HepG2 (cell line): ENCODE data around the gene AUP1. TPM values are rescaled to one million over a fixed set of nuclear protein-coding genes. Genes with fewer than 3 reads are reported as not detected.

Source experiments
- ATAC-seq: fragments of 200-7000 bp; cut with Tn5 transposase; 3 replicates; pipeline ENCODE4 v1.9.1; 2020; ENCODE audit warnings: mild to moderate bottlenecking, moderate library complexity
- BruUV-seq: library from RNA; stranded (reverse); fragments of 400-500 nt; replicated peaks from 2 replicates; lab custom pipeline; 2021; lab: Mats Ljungman, UMichigan
- CTCF ChIA-PET: fragments of 300-600 bp; formaldehyde crosslinking; extraction: SDS; loops from one replicate; lab custom pipeline; 2021; ENCODE audit warnings: low total read pairs, inconsistent platforms, low intra/inter-chr PET ratio; lab: Yijun Ruan, JAX
- POLR2A ChIA-PET: fragments of 350-600 bp; sonication (Branson Sonifier 250); formaldehyde crosslinking; loops from one replicate; lab custom pipeline; 2020; ENCODE audit warnings: antibody characterized with exemption, inconsistent platforms; lab: Yijun Ruan, JAX
- DNase-seq: peaks from one replicate; pipeline ENCODE4 v3.0.0-alpha.2; 2015; ENCODE audit warnings: low spot score
- FAIRE-seq: peaks from 3 replicates; lab custom pipeline; 2011; peaks lifted over from hg19 to GRCh38; lab: Jason Lieb, UNC
- H2AFZ ChIP-seq: one replicate; pipeline ENCODE4 v1.6.1; 2011; ENCODE audit warnings: low read length, inconsistent platforms
- H3K27ac ChIP-seq: fragments of 300-600 bp; 3 replicates; pipeline ENCODE4 v1.8.0; 2011; ENCODE audit warnings: mixed run types, mild to moderate bottlenecking, mixed read lengths, low read length, inconsistent platforms; ENCODE audit not compliant: insufficient read depth; ENCODE audit errors: extremely low read length
- H3K27me3 ChIP-seq, 2 experiments: fragments of 200-600 bp in 1 of 2; 2 replicates in 1 of 2; 3 replicates in 1 of 2; pipeline versions ENCODE4 v1.6.0 to v1.8.0; 2011; ENCODE audit warnings: low read length in 2 of 2, mild to moderate bottlenecking in 2 of 2, moderate library complexity in 2 of 2, inconsistent platforms in 1 of 2; ENCODE audit not compliant: insufficient read depth in 2 of 2, control insufficient read depth in 1 of 2
- H3K36me3 ChIP-seq, 2 experiments: fragments of 200-600 bp in 1 of 2; replicated peaks in 1 of 2; 2 replicates in 1 of 2; 3 replicates in 1 of 2; pipeline versions ENCODE4 v1.5.1 to v1.8.0; 2011; ENCODE audit warnings: low read length in 2 of 2, inconsistent platforms in 1 of 2; ENCODE audit not compliant: insufficient read depth in 2 of 2, control insufficient read depth in 1 of 2
- H3K4me1 ChIP-seq: 2 replicates; pipeline ENCODE4 v1.5.1; 2012; ENCODE audit warnings: low read length, inconsistent platforms; ENCODE audit not compliant: insufficient read depth
- H3K4me2 ChIP-seq: 2 replicates; pipeline ENCODE4 v1.6.0; 2011; ENCODE audit warnings: low read depth, low read length, inconsistent platforms
- H3K4me3 ChIP-seq, 3 experiments: fragments of 200-600 bp in 1 of 3; sonication (generic), shearing (Covaris generic) in 1 of 3; replicated peaks in 1 of 3; 2 replicates each; pipeline ENCODE4 v1.5.1; 2011 to 2016; ENCODE audit warnings: low read length in 3 of 3, inconsistent platforms in 2 of 3, low read depth in 2 of 3, mild to moderate bottlenecking in 2 of 3, control low read depth in 1 of 3, mixed read lengths in 1 of 3; ENCODE audit not compliant: insufficient read depth in 1 of 3
- H3K79me2 ChIP-seq: one replicate; pipeline ENCODE4 v1.6.1; 2011; ENCODE audit warnings: low read length, inconsistent platforms; ENCODE audit not compliant: insufficient read depth
- H3K9ac ChIP-seq: 2 replicates; pipeline ENCODE4 v1.6.0; 2011; ENCODE audit warnings: mild to moderate bottlenecking, low read depth, low read length, inconsistent platforms; ENCODE audit not compliant: insufficient read depth
- H3K9me3 ChIP-seq: 2 replicates; pipeline ENCODE4 v1.5.1; 2012; ENCODE audit warnings: mild to moderate bottlenecking, low read length
- H4K20me1 ChIP-seq: 2 replicates; pipeline ENCODE4 v1.6.0; 2011; ENCODE audit warnings: inconsistent platforms, mild to moderate bottlenecking, low read length, moderate library complexity; ENCODE audit not compliant: insufficient read depth
- BRCA1 ChIP-seq: sonication (generic); formaldehyde crosslinking; IDR thresholded peaks from 2 replicates; pipeline ENCODE4 v1.4.0; 2020; ENCODE audit warnings: missing genetic modification reagents
- CHCHD3 ChIP-seq: sonication (generic); formaldehyde crosslinking; IDR thresholded peaks from 2 replicates; pipeline ENCODE4 v1.8.0; 2022; ENCODE audit warnings: mild to moderate bottlenecking, missing genetic modification reagents, moderate library complexity
- HDAC1 ChIP-seq: sonication (generic); formaldehyde crosslinking; IDR thresholded peaks from 2 replicates; pipeline ENCODE4 v1.5.1; 2020; ENCODE audit warnings: mild to moderate bottlenecking, missing genetic modification reagents
- HOXA3 ChIP-seq: sonication (generic); formaldehyde crosslinking; IDR thresholded peaks from 2 replicates; pipeline ENCODE4 v1.5.0; 2020; ENCODE audit warnings: missing genetic modification reagents
- JDP2 ChIP-seq: sonication (generic); formaldehyde crosslinking; IDR thresholded peaks from 2 replicates; pipeline ENCODE4 v1.8.1; 2022; ENCODE audit warnings: missing genetic modification reagents, borderline replicate concordance
- SIN3B ChIP-seq: fragments of 150-350 bp; IDR thresholded peaks from 2 replicates; pipeline ENCODE4 v1.6.1; 2014; ENCODE audit warnings: low read length
- THYN1 ChIP-seq: sonication (generic); formaldehyde crosslinking; IDR thresholded peaks from 2 replicates; pipeline ENCODE4 v1.8.1; 2023; ENCODE audit warnings: low read depth, mild to moderate bottlenecking, moderate library complexity, missing genetic modification reagents, borderline replicate concordance
- ZBTB3 ChIP-seq: sonication (generic); formaldehyde crosslinking; IDR thresholded peaks from 2 replicates; pipeline ENCODE4 v1.4.0; 2020; ENCODE audit warnings: low read depth, mild to moderate bottlenecking, moderate library complexity, missing genetic modification reagents, borderline replicate concordance
- ZKSCAN5 ChIP-seq: sonication (generic); formaldehyde crosslinking; IDR thresholded peaks from 2 replicates; pipeline ENCODE4 v1.5.1; 2020; ENCODE audit warnings: mild to moderate bottlenecking, missing genetic modification reagents
- ZNF530 ChIP-seq: sonication (generic); formaldehyde crosslinking; IDR thresholded peaks from 2 replicates; pipeline ENCODE4 v1.5.0; 2020; ENCODE audit warnings: low read depth, mild to moderate bottlenecking, missing genetic modification reagents
- WGBS: methylation state at CpG from one replicate; pipeline ENCODE4 v1.1.6; 2017; ENCODE audit warnings: low lambda C conversion rate; 5-methylcytosine and 5-hydroxymethylcytosine counted together
- in situ Hi-C: cut with HindIII; loops from 2 replicates; pipeline ENCODE4 v1.10.0; 2017; ENCODE audit warnings: low pct_unique_long_range_greater_than_20kb; ENCODE audit not compliant: extremely low pct_ligation_motif_present
- intact Hi-C: fragments of 100-400 bp; cut with micrococcal nuclease; formaldehyde crosslinking; loops from one replicate; pipeline ENCODE4 v1.10.0; 2022; ENCODE audit not compliant: unreplicated experiment
- polyA plus RNA-seq, 8 experiments: library from polyadenylated mRNA; depleted of rRNA in 3 of 8; stranded (reverse) in 7 of 8; unstranded in 1 of 8; fragments of >200 nt; fragmentation: Illumina TruSeq in 4 of 8; extraction: Trizol in 4 of 8; gene quantifications; 2 replicates each; pipeline versions ENCODE4 v1.2.1 to v1.2.3, GENCODE V29; 2011 to 2016; ENCODE audit warnings: low read depth in 4 of 8, missing spikeins in 1 of 8, mixed read lengths in 1 of 8; ENCODE audit not compliant: insufficient read depth in 1 of 8
- total RNA-seq, 5 experiments: library from RNA; depleted of rRNA; stranded (reverse); fragments of >200 nt; fragmentation: Illumina TruSeq; extraction: Trizol; gene quantifications; 2 replicates each; pipeline ENCODE4 v1.2.3, GENCODE V29; 2016; ENCODE audit warnings: low read depth in 1 of 5
- TF ChIP-seq, protein P1 (sequence below): sonication (generic); formaldehyde crosslinking; IDR thresholded peaks from 2 replicates; pipeline ENCODE4 v1.9.0; 2021; ENCODE audit warnings: mild to moderate bottlenecking, missing genetic modification reagents
- TF ChIP-seq, protein P2 (sequence below): sonication (generic); formaldehyde crosslinking; IDR thresholded peaks from 2 replicates; pipeline ENCODE4 v1.5.0; 2020; ENCODE audit warnings: mild to moderate bottlenecking, missing genetic modification reagents, moderate library complexity
- TF ChIP-seq, protein P3 (sequence below): sonication (generic); formaldehyde crosslinking; IDR thresholded peaks from 2 replicates; pipeline ENCODE4 v1.4.0; 2020; ENCODE audit warnings: missing genetic modification reagents; ENCODE audit errors: not compliant biosample characterization

AUP1 gene
- total and polyA plus RNA-seq, 2 of the 13 experiments (the other 11 are each of a cell fraction or from before 2014, with no cell fraction given): 174 to 267 TPM

DNA sequence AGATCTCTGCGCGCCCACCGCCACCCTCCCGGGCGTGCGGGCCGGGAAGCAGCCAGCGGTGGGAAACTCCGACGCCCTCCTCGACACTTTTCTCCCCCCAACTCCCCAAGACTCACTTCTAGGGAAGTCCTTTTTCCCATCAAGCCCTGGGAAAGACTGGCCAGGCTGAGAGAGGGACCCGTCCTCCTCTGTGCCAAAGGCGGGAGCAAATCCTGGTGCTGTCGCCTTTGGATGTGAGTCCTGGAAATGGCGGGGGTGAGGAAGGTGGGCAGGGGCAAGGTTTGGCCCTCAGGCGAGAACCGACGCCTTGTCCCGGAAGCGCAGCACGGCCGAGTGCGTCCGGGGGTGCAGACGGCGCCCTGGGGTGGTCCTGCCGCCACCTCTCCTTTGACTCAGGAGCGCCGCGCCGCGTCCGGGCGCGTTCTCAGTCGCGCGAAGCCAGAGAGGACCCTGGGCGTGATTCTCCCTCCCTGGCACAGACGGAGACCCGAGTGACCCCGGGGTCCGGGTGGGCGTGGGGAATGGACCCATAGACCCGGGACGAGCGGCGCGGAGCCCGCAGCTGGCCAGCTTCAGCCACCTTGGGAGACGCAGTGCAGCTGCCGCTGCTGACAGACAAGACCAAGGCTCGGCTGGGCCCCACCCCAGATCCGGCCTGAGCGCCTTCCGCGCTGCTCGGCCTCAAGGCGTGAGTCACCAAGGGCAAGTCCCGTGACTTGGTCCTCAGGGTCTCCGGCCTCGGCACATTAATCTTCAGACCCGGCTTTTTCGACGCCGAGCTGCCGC, 26.6 kb downstream of the AUP1 start:
- intact Hi-C loops: loop anchor here (1.0 kb wide), 1 partner anchor 20 kb away; the partner anchor contains the start of gene TTC31
- in situ Hi-C loops: no loop called here
- Histone ChIP-seq H2AFZ (no peak overlapping the region), H3K36me3 (no peaks in the 10 kb centered on the region; a peak in 3 of 5 replicates), H3K4me1 (peaks cover 68% of the 10 kb centered on the region), H3K4me3 (peak overlapping the region; percentile 67 to 86 (median 82)), H3K4me2 (peak overlapping the region; percentile 92), H3K9ac (peak overlapping the region; percentile 83), H3K79me2 (peaks cover 54% of the 10 kb centered on the region), H3K27me3 (no peaks in the 10 kb centered on the region; a peak in 1 of 5 replicates), H3K27ac (peak overlapping the region; percentile 89), H4K20me1 (no peaks in the 10 kb centered on the region), H3K9me3 (no peaks in the 10 kb centered on the region)
- ChIA-PET POLR2A (interaction anchor here (1.0 to 16.5 kb wide), 22 partner anchors 8 to 324 kb away, joined by 3 to 795 read pairs (median 14); partner anchors contain the start of genes AUP1, CCDC142, DQX1 and HTRA2), CTCF (interaction anchor here (1.5 to 2.9 kb wide), 2 partner anchors 14 to 20 kb away, joined by 5 to 20 read pairs; partner anchors contain the start of genes CCDC142 and TTC31)
- 1% methylated on average over 45 of the region's 67 CpGs for WGBS
- FAIRE-seq: no peak
- TSS peak; percentile 65 for BruUV-seq
- peak; percentile 63 for DNase-seq
- ATAC-seq: peak; percentile 22
- TF ChIP-seq ZNF530: no peak
- TF ChIP-seq THYN1 (CRISPR knock-in tag): 0 out of 2 replicates have a peak, but pooled peaks have one; percentile 87
- no peak for TF ChIP-seq SIN3B
- TF ChIP-seq, protein P1, sequence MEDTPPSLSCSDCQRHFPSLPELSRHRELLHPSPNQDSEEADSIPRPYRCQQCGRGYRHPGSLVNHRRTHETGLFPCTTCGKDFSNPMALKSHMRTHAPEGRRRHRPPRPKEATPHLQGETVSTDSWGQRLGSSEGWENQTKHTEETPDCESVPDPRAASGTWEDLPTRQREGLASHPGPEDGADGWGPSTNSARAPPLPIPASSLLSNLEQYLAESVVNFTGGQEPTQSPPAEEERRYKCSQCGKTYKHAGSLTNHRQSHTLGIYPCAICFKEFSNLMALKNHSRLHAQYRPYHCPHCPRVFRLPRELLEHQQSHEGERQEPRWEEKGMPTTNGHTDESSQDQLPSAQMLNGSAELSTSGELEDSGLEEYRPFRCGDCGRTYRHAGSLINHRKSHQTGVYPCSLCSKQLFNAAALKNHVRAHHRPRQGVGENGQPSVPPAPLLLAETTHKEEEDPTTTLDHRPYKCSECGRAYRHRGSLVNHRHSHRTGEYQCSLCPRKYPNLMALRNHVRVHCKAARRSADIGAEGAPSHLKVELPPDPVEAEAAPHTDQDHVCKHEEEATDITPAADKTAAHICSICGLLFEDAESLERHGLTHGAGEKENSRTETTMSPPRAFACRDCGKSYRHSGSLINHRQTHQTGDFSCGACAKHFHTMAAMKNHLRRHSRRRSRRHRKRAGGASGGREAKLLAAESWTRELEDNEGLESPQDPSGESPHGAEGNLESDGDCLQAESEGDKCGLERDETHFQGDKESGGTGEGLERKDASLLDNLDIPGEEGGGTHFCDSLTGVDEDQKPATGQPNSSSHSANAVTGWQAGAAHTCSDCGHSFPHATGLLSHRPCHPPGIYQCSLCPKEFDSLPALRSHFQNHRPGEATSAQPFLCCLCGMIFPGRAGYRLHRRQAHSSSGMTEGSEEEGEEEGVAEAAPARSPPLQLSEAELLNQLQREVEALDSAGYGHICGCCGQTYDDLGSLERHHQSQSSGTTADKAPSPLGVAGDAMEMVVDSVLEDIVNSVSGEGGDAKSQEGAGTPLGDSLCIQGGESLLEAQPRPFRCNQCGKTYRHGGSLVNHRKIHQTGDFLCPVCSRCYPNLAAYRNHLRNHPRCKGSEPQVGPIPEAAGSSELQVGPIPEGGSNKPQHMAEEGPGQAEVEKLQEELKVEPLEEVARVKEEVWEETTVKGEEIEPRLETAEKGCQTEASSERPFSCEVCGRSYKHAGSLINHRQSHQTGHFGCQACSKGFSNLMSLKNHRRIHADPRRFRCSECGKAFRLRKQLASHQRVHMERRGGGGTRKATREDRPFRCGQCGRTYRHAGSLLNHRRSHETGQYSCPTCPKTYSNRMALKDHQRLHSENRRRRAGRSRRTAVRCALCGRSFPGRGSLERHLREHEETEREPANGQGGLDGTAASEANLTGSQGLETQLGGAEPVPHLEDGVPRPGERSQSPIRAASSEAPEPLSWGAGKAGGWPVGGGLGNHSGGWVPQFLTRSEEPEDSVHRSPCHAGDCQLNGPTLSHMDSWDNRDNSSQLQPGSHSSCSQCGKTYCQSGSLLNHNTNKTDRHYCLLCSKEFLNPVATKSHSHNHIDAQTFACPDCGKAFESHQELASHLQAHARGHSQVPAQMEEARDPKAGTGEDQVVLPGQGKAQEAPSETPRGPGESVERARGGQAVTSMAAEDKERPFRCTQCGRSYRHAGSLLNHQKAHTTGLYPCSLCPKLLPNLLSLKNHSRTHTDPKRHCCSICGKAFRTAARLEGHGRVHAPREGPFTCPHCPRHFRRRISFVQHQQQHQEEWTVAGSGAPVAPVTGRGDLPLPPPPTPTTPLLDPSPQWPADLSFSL (CRISPR knock-in tag): peak; percentile 63; the same call in 1 of the 2 replicates
- TF ChIP-seq, protein P2, sequence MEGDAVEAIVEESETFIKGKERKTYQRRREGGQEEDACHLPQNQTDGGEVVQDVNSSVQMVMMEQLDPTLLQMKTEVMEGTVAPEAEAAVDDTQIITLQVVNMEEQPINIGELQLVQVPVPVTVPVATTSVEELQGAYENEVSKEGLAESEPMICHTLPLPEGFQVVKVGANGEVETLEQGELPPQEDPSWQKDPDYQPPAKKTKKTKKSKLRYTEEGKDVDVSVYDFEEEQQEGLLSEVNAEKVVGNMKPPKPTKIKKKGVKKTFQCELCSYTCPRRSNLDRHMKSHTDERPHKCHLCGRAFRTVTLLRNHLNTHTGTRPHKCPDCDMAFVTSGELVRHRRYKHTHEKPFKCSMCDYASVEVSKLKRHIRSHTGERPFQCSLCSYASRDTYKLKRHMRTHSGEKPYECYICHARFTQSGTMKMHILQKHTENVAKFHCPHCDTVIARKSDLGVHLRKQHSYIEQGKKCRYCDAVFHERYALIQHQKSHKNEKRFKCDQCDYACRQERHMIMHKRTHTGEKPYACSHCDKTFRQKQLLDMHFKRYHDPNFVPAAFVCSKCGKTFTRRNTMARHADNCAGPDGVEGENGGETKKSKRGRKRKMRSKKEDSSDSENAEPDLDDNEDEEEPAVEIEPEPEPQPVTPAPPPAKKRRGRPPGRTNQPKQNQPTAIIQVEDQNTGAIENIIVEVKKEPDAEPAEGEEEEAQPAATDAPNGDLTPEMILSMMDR: peak; percentile 96
- TF ChIP-seq, protein P3, sequence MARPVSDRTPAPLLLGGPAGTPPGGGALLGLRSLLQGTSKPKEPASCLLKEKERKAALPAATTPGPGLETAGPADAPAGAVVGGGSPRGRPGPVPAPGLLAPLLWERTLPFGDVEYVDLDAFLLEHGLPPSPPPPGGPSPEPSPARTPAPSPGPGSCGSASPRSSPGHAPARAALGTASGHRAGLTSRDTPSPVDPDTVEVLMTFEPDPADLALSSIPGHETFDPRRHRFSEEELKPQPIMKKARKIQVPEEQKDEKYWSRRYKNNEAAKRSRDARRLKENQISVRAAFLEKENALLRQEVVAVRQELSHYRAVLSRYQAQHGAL: peak; percentile 25
- TF ChIP-seq HOXA3 (CRISPR knock-in tag): peak; percentile 68; the same call in 1 of the 2 replicates
- TF ChIP-seq ZKSCAN5: peak; percentile 50; the same call in 1 of the 2 replicates
- TF ChIP-seq ZBTB3 (CRISPR knock-in tag): 0 out of 2 replicates have a peak, but pooled peaks have one; percentile 5
- TF ChIP-seq BRCA1 (CRISPR knock-in tag): peak; percentile 79
- TF ChIP-seq HDAC1 (CRISPR knock-in tag): peak; percentile 71
- TF ChIP-seq JDP2 (CRISPR knock-in tag): peak; percentile 31; the same call in 1 of the 2 replicates
- TF ChIP-seq CHCHD3 (CRISPR knock-in tag): peak; percentile 50; the same call in 1 of the 2 replicates
